A549 (cell line): ENCODE measurements around the gene PRRG2. TPM values are rescaled to one million over a fixed set of nuclear protein-coding genes. Genes with fewer than 3 reads are reported as not detected.

ENCODE experiments used
- ATAC-seq, 2 experiments: fragments of 200-7000 bp in 1 of 2; fragments of >200 bp in 1 of 2; cut with Nextera tagmentation in 1 of 2; cut with Tn5 transposase in 1 of 2; 3 replicates each; pipeline versions ENCODE4 v1.8.0 to v1.9.1; 2018 to 2020; ENCODE audit warnings: mild to moderate bottlenecking in 1 of 2, moderate library complexity in 1 of 2
- CTCF ChIA-PET: fragments of 300-600 bp; sonication (Branson Sonifier 250); formaldehyde crosslinking; extraction: SDS; loops from one replicate; lab custom pipeline; 2021; ENCODE audit warnings: antibody characterized with exemption, inconsistent platforms; lab: Yijun Ruan, JAX
- POLR2A ChIA-PET: fragments of 350-600 bp; formaldehyde crosslinking; extraction: SDS; loops from one replicate; lab custom pipeline; 2021; ENCODE audit warnings: antibody characterized with exemption, inconsistent platforms; lab: Yijun Ruan, JAX
- DNase-seq, 2 experiments: peaks; one replicate each; pipeline versions ENCODE4 v3.0.0 to v3.0.0-alpha.2; 2011 to 2016; ENCODE audit warnings: low read depth in 1 of 2, low spot score in 1 of 2
- FAIRE-seq: peaks from 2 replicates; lab custom pipeline; 2011; peaks lifted over from hg19 to GRCh38; lab: Jason Lieb, UNC
- H3K27ac ChIP-seq, 2 experiments: fragments of >200 bp; sonication (Bioruptor Twin); formaldehyde crosslinking; 3 replicates each; pipeline ENCODE4 v1.5.1; 2016 to 2017
- H3K4me1 ChIP-seq: fragments of >200 bp; sonication (Bioruptor Twin); formaldehyde crosslinking; 3 replicates; pipeline ENCODE4 v1.6.1; 2016
- H3K4me2 ChIP-seq: fragments of >200 bp; sonication (Bioruptor Twin); formaldehyde crosslinking; 3 replicates; pipeline ENCODE4 v1.6.1; 2016
- H3K4me3 ChIP-seq: fragments of >200 bp; sonication (Bioruptor Twin); formaldehyde crosslinking; 3 replicates; pipeline ENCODE4 v1.5.1; 2016
- H3K9me3 ChIP-seq: fragments of >200 bp; sonication (Bioruptor Twin); formaldehyde crosslinking; 3 replicates; pipeline ENCODE4 v1.6.1; 2016
- ATOH8 ChIP-seq: fragments of 250-450 bp; sonication (Bioruptor Pico); IDR thresholded peaks from 2 replicates; pipeline ENCODE4 v1.5.0; 2020; ENCODE audit warnings: low read depth, mild to moderate bottlenecking, moderate library complexity
- BHLHE40 ChIP-seq: IDR thresholded peaks from 2 replicates; pipeline ENCODE4 v1.6.1; 2012; ENCODE audit warnings: low read depth, low read length, inconsistent platforms
- CEBPB ChIP-seq, 2 experiments: fragments of >200 bp in 1 of 2; sonication (Bioruptor Twin) in 1 of 2; formaldehyde crosslinking in 1 of 2; IDR thresholded peaks; 2 replicates each; pipeline ENCODE4 v1.6.1; 2012 to 2016
- CTCF ChIP-seq: fragments of >200 bp; sonication (Bioruptor Twin); formaldehyde crosslinking; IDR thresholded peaks from 3 replicates; pipeline ENCODE4 v1.5.1; 2016
- EP300 ChIP-seq, 2 experiments: fragments of >200 bp; sonication (Bioruptor Twin); formaldehyde crosslinking; IDR thresholded peaks; 2 replicates in 1 of 2; 3 replicates in 1 of 2; pipeline ENCODE4 v1.6.1; 2016 to 2017
- HEYL ChIP-seq: fragments of 250-450 bp; sonication (Bioruptor Pico); IDR thresholded peaks from 2 replicates; pipeline ENCODE4 v1.8.0; 2021; ENCODE audit warnings: mild to moderate bottlenecking, moderate library complexity
- HOXA7 ChIP-seq: fragments of 250-450 bp; sonication (Bioruptor Pico); IDR thresholded peaks from 2 replicates; pipeline ENCODE4 v1.5.0; 2020; ENCODE audit warnings: mild to moderate bottlenecking, moderate library complexity
- HOXB13 ChIP-seq: fragments of 250-450 bp; sonication (Bioruptor Pico); IDR thresholded peaks from 2 replicates; pipeline ENCODE4 v1.5.0; 2020; ENCODE audit warnings: low read depth, mild to moderate bottlenecking, moderate library complexity
- KDM1A ChIP-seq: fragments of 200-600 bp; sonication (generic); IDR thresholded peaks from 2 replicates; pipeline ENCODE4 v1.6.1; 2016; ENCODE audit warnings: low read depth, mild to moderate bottlenecking
- MAZ ChIP-seq: fragments of 150-350 bp; IDR thresholded peaks from 2 replicates; pipeline ENCODE4 v1.6.1; 2014; ENCODE audit warnings: antibody characterized with exemption, low read depth, low read length, borderline replicate concordance
- MYC ChIP-seq: IDR thresholded peaks from 2 replicates; pipeline ENCODE4 v1.6.1; 2012; ENCODE audit warnings: mild to moderate bottlenecking, inconsistent platforms, low read length, improper control_type of control experiment, borderline replicate concordance
- PHF8 ChIP-seq: fragments of 200-600 bp; sonication (generic); IDR thresholded peaks from 2 replicates; pipeline ENCODE4 v1.6.1; 2016; ENCODE audit warnings: low read depth, mild to moderate bottlenecking, antibody characterized with exemption, moderate library complexity, borderline replicate concordance
- POLR2A ChIP-seq: IDR thresholded peaks from 2 replicates; pipeline ENCODE4 v1.6.1; 2012; ENCODE audit warnings: mild to moderate bottlenecking, low read length
- SREBF2 ChIP-seq: fragments of 450-650 bp; IDR thresholded peaks from 2 replicates; pipeline ENCODE4 v1.6.1; 2014; ENCODE audit warnings: mild to moderate bottlenecking, moderate library complexity
- ZFP36 ChIP-seq: fragments of 450-650 bp; IDR thresholded peaks from 2 replicates; pipeline ENCODE4 v1.6.1; 2014; ENCODE audit warnings: borderline replicate concordance; ENCODE audit not compliant: partially characterized antibody
- ZSCAN20 ChIP-seq: fragments of 250-450 bp; sonication (Bioruptor Pico); IDR thresholded peaks from 2 replicates; pipeline ENCODE4 v1.8.0; 2022; ENCODE audit warnings: mild to moderate bottlenecking, moderate library complexity
- WGBS: methylation state at CpG from one replicate; pipeline ENCODE4 v1.1.6; 2017; ENCODE audit errors: missing lambda C conversion rate; 5-methylcytosine and 5-hydroxymethylcytosine counted together
- polyA plus RNA-seq, 4 experiments: library from polyadenylated mRNA; depleted of rRNA in 3 of 4; stranded (reverse); fragments of >200 nt; fragmentation: RNase III in 1 of 4; extraction: RNeasy Plus Mini Kit Qiagen cat#74134 plus additional on column Dnase treatment in 1 of 4; gene quantifications; 2 replicates in 3 of 4; 3 replicates in 1 of 4; pipeline ENCODE4 v1.2.3, GENCODE V29; 2011 to 2017
- TF ChIP-seq, protein P1 (sequence below): fragments of >200 bp; sonication (Bioruptor Twin); formaldehyde crosslinking; IDR thresholded peaks from 2 replicates; pipeline ENCODE4 v1.6.1; 2016
- TF ChIP-seq, protein P2 (sequence below): fragments of 150-350 bp; IDR thresholded peaks from 2 replicates; pipeline ENCODE4 v1.6.1; 2014; ENCODE audit warnings: low read depth, mild to moderate bottlenecking, low read length

The PRRG2 gene
- polyA plus RNA-seq, 2 of the 4 experiments (the other 2 are of a cell fraction): 0.53 to 1.0 TPM

- no peak for DNase-seq
- Histone ChIP-seq H3K4me3 (no peak overlapping the region), H3K27ac (no peak overlapping the region), H3K4me2 (no peak overlapping the region), H3K4me1 (no peaks in the 10 kb centered on the region; the same call in 1 of the 3 replicates), H3K9me3 (no peaks in the 10 kb centered on the region)
- no peak for TF ChIP-seq CEBPB (IDR thresholded peaks at IDR 0.05)
- TF ChIP-seq MYC: no peak
- TF ChIP-seq KDM1A: peak; percentile 51; the same call in 1 of the 2 replicates
- ChIA-PET POLR2A (interaction anchor here (1.3 to 1.9 kb wide), 2 partner anchors 22 to 62 kb away, joined by 5 to 6 read pairs; partner anchors contain the start of genes NOSIP and RPS11), CTCF (interaction anchor here (0.7 to 19.1 kb wide), 6 partner anchors 9 to 126 kb away, joined by 3 to 426 read pairs (median 4); partner anchors contain the start of genes NOSIP and PRRG2)
- ATAC-seq: no peak
- WGBS: 90% methylated on average over 18 of the region's 18 CpGs
- FAIRE-seq: no peak
Observed at GRCh38 chr19:49557641-49558325, 23.3 kb upstream of the PRRG2 start.

DNA sequence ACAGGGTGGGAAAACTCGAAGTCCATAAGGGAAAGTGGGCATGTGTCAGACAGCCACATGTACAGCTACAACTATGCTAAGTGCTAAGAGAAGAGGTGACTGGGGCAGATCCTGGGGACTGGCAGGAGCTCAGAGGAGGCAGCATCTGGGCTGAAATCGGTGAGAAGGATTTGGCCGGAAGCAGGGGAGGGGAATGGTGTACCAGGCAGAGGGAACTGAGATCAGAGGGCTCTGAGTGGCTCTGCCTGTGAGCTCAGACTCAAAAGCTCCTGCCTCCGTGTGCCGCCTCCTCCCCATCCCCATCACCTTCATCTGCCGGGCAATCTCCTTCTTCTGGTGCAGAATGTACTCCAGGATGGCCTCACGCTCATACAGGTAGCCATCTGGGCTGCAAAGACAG is 22.5 kb upstream of the PRRG2 start:
- Histone ChIP-seq H3K4me3 (no peak overlapping the region), H3K27ac (no peak overlapping the region), H3K4me2 (no peak overlapping the region), H3K4me1 (no peaks in the 10 kb centered on the region; the same call in 1 of the 3 replicates), H3K9me3 (no peaks in the 10 kb centered on the region)
- no peak for TF ChIP-seq ZSCAN20 (CRISPR knock-in tag)
- TF ChIP-seq, protein P1, sequence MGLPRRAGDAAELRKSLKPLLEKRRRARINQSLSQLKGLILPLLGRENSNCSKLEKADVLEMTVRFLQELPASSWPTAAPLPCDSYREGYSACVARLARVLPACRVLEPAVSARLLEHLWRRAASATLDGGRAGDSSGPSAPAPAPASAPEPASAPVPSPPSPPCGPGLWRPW: no peak
- no peak for TF ChIP-seq CTCF
- no peak for TF ChIP-seq BHLHE40
- TF ChIP-seq ATOH8: no peak
- ATAC-seq (no peak), FAIRE-seq (no peak), DNase-seq (no peak)
- POLR2A ChIA-PET: interaction anchor here (1.3 to 1.9 kb wide), 2 partner anchors 22 to 62 kb away, joined by 5 to 6 read pairs; partner anchors contain the start of genes NOSIP and RPS11
- WGBS: 84% methylated on average over 7 of the region's 7 CpGs
- CTCF ChIA-PET: interaction anchor here (0.6 to 19.1 kb wide), 9 partner anchors 10 to 243 kb away, joined by 3 to 426 read pairs (median 3); partner anchors contain the start of genes NOSIP and PRRG2

DNA sequence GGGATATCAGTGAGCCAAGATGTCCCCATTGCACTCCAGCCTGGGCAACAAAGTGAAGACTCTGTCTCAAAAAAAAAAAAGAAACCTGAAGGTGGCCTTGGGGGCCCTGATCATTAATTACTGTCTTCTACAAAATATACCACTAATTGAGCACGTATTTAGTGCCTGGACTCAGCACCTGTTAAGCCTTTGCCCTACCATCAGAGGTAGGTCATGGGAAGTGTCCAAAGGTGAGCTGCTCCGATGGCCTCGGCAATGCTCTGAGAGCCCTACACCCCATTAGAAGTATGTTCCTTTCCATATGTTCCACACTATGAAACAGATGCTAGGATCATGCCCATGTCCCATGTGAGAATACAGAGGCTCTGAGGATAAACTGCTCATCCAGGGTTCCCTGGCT is 21.7 kb upstream of the PRRG2 start:
- Histone ChIP-seq H3K9me3 (no peaks in the 10 kb centered on the region), H3K27ac (no peak overlapping the region), H3K4me3 (no peak overlapping the region), H3K4me1 (no peaks in the 10 kb centered on the region; the same call in 2 of the 3 replicates), H3K4me2 (no peak overlapping the region)
- DNase-seq (no peak), ATAC-seq (no peak), FAIRE-seq (no peak)
- TF ChIP-seq HOXA7 (CRISPR knock-in tag) (no peak), HEYL (CRISPR knock-in tag) (no peak), POLR2A (no peak), ZFP36 (no peak), MAZ (no peak), ZSCAN20 (CRISPR knock-in tag) (no peak), EP300 (IDR thresholded peaks at IDR 0.05) (no peak), SREBF2 (no peak), PHF8 (no peak), HOXB13 (no peak)
- TF ChIP-seq, protein P2, sequence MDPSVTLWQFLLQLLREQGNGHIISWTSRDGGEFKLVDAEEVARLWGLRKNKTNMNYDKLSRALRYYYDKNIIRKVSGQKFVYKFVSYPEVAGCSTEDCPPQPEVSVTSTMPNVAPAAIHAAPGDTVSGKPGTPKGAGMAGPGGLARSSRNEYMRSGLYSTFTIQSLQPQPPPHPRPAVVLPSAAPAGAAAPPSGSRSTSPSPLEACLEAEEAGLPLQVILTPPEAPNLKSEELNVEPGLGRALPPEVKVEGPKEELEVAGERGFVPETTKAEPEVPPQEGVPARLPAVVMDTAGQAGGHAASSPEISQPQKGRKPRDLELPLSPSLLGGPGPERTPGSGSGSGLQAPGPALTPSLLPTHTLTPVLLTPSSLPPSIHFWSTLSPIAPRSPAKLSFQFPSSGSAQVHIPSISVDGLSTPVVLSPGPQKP: no peak
- WGBS: 95% methylated on average over 3 of the region's 3 CpGs
- CTCF ChIA-PET: interaction anchor here (0.9 to 19.1 kb wide), 5 partner anchors 11 to 119 kb away, joined by 3 to 426 read pairs (median 12); partner anchors contain the start of genes NOSIP and PRRG2
- POLR2A ChIA-PET: interaction anchor here (1.9 kb wide), 1 partner anchor 21 kb away, joined by 5 read pairs; the partner anchor contains the start of gene NOSIP
